NCI-H510A treated with DMSO at 0.1 percent for 48 hours (cell line): ENCODE data around the gene COL21A1.

Experiments
- DNase-seq: peaks from one replicate; lab custom pipeline; 2025; lab: John Stamatoyannopoulos, UW

Gene COL21A1

GRCh38 chr6:56009636-56010035, 237.7 kb downstream of the COL21A1 start:
- DNase-seq = no peak
